ENCODE results near the gene OASL.

OASL gene

DNA sequence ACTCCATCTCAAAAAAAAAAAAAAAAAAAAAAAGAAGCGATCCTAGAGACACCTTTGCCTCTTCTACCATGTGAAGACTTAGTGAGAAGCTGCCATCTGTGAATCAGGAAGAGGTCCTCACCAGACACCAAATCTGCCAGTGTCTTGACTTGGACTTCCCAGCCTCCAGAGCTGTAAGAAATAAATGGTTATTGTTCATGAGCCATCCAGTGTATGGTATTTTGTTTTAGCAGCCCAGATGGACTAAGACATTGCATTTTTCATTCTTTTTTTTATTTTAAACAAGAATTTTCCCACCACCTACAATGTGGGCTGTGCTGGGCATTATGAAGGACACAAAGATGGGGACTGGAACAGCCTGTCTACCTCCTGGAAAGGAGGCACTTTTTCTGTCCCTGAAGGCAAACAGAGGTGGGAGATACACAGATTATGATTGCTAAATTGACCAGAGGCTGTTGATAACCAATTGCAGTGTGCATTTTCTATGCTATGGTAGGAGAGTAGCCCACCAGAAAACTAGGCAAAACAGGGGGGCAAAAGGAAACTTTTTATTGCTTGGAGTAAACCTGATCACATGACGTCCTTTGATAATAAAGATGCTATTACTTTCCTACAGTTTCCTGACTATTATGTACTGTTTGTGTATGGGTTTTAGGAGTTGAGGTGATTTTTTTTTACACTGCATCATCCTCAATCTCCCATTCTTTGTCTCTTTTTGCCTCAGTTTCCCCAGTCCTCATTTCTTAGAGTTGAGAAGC, 20.0 kb downstream of the OASL start:
- TF ChIP-seq FOXP2 (optimal IDR thresholded peaks at IDR 0.05; ENCODE audit: borderline replicate concordance, extremely low read depth, extremely low read length, insufficient read depth) (no peak), TAF1 (IDR thresholded peaks at IDR 0.05; ENCODE audit: borderline replicate concordance, insufficient read depth, low read length) (no peak), SIN3A (IDR thresholded peaks at IDR 0.05; ENCODE audit: borderline replicate concordance, insufficient read depth, low read length) (no peak), POLR2AphosphoS5 (IDR thresholded peaks at IDR 0.05; ENCODE audit: low read depth, low read length) (no peak)
- TF ChIP-seq, protein P1, sequence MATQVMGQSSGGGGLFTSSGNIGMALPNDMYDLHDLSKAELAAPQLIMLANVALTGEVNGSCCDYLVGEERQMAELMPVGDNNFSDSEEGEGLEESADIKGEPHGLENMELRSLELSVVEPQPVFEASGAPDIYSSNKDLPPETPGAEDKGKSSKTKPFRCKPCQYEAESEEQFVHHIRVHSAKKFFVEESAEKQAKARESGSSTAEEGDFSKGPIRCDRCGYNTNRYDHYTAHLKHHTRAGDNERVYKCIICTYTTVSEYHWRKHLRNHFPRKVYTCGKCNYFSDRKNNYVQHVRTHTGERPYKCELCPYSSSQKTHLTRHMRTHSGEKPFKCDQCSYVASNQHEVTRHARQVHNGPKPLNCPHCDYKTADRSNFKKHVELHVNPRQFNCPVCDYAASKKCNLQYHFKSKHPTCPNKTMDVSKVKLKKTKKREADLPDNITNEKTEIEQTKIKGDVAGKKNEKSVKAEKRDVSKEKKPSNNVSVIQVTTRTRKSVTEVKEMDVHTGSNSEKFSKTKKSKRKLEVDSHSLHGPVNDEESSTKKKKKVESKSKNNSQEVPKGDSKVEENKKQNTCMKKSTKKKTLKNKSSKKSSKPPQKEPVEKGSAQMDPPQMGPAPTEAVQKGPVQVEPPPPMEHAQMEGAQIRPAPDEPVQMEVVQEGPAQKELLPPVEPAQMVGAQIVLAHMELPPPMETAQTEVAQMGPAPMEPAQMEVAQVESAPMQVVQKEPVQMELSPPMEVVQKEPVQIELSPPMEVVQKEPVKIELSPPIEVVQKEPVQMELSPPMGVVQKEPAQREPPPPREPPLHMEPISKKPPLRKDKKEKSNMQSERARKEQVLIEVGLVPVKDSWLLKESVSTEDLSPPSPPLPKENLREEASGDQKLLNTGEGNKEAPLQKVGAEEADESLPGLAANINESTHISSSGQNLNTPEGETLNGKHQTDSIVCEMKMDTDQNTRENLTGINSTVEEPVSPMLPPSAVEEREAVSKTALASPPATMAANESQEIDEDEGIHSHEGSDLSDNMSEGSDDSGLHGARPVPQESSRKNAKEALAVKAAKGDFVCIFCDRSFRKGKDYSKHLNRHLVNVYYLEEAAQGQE (IDR thresholded peaks at IDR 0.05; ENCODE audit: insufficient read depth in 1 of 2, low read depth in 2 of 2, low read length in 2 of 2): no peak

DNA sequence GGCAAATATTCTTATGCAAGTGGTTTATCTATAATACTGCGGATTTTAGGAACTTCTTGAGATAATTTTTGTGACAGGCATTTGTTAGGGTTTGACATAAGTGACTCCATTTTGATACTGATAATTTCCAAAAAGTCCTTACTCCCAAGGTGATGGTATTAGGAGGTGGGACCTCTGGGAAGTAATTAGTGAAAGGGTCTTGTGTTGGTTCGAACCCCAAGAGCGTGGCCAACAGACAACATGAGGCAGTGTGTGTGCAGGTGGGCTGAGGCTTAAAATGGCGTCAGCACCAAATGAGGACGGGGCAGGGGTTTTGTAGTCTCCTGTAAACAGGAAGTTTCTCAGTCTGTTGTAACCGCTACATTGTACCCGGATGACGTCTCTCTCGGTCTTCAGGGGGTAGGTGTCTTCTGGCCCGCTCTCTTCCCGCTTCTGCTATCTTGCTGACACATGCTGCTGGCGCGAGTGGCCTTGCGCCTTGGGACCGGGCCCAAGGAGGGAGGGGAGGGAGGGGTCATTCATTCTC, 21.0 kb downstream of the OASL start:
- TF ChIP-seq FOXP2 (optimal IDR thresholded peaks at IDR 0.05; ENCODE audit: borderline replicate concordance, extremely low read depth, extremely low read length, insufficient read depth) (no peak), TAF1 (IDR thresholded peaks at IDR 0.05; ENCODE audit: borderline replicate concordance, insufficient read depth, low read length) (no peak), SIN3A (IDR thresholded peaks at IDR 0.05; ENCODE audit: borderline replicate concordance, insufficient read depth, low read length) (no peak), POLR2AphosphoS5 (IDR thresholded peaks at IDR 0.05; ENCODE audit: low read depth, low read length) (no peak)
- TF ChIP-seq, protein P1 (IDR thresholded peaks at IDR 0.05; ENCODE audit: insufficient read depth in 1 of 2, low read depth in 2 of 2, low read length in 2 of 2): no peak

DNA sequence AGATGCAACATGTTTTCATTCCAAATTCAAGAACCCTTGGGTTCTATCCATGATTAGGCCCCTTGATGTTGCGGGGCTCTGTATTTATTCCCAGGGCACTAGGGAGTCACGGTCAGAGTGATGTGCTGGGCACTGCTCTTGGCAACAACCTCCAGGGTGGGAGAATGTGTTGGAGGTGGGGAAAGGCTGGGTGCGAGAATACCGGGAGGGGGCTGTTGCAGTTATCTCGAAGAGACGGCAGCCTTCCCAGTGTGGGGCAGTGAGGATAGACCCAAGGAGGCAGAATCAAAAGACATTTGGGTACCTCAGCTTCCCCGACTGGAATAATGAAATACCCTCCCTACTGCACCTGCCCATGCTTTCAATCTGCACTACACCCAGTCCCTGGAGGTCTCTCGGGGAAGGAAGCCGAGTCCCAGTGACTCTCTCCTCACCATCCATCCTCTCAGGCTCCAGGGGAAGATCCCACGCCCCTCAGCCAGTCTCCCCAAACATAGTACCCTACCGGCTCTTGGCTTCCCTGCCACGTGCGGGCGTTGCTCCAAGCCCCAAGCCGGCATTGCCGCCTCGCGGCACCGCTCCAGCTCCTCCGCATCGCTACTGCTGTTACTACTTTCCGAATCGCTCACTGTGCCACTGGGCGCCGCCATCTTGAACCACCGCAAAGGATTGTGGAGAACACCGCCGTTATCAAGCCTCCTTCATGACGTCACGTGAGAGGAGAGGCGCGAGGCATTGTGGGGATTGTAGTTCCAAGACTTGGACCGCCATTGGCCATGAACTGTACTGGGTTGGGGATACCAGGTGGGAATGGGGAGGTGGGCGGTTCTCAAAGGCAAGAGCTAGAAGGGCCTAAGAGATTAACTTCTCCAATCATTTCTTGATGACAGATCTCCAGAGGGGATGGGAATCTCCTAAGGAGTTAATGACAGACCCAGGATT, 22.9 kb downstream of the OASL start, which contains the start of gene C12orf43:
Gene C12orf43, minus strand, starts transcription at position 663 of the 942 bp plus-strand sequence. Its CDS starts 13 bp downstream, at position 650.
- peak; percentile 90 for TF ChIP-seq POLR2AphosphoS5 (IDR thresholded peaks at IDR 0.05; ENCODE audit: low read depth, low read length)
- TF ChIP-seq FOXP2 (optimal IDR thresholded peaks at IDR 0.05; ENCODE audit: borderline replicate concordance, extremely low read depth, extremely low read length, insufficient read depth): no peak
- peak; percentile 91 for TF ChIP-seq TAF1 (IDR thresholded peaks at IDR 0.05; ENCODE audit: borderline replicate concordance, insufficient read depth, low read length)
- TF ChIP-seq, protein P1 (IDR thresholded peaks at IDR 0.05; ENCODE audit: insufficient read depth in 1 of 2, low read depth in 2 of 2, low read length in 2 of 2): 0 out of 4 replicates have a peak, but pooled peaks of 1 of the 2 experiments have one; percentile 39
- TF ChIP-seq SIN3A (IDR thresholded peaks at IDR 0.05; ENCODE audit: borderline replicate concordance, insufficient read depth, low read length): peak; percentile 72; the same call in 1 of the 2 replicates

DNA sequence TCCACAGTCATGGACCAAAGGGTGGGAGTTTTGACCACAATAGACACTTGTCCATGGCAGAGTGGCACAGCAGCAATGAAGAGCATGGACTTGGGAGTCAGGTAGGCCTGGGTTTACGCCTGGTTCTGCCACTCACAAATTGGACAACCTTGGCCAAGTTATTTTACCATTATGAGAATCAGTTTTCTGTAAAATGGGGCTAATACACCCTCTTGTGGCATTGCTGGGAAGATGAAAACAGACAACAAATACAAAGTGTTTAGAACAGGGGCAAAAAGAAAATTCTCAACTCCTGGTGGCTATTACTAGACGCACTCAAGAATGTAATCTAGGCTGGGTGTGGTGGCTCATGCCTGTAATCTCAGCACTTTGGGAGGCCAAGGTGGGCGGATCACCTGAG, 25.3 kb downstream of the OASL start:
- no peak for TF ChIP-seq SIN3A (IDR thresholded peaks at IDR 0.05; ENCODE audit: borderline replicate concordance, insufficient read depth, low read length)
- no peak for TF ChIP-seq TAF1 (IDR thresholded peaks at IDR 0.05; ENCODE audit: borderline replicate concordance, insufficient read depth, low read length)
- TF ChIP-seq FOXP2 (optimal IDR thresholded peaks at IDR 0.05; ENCODE audit: borderline replicate concordance, extremely low read depth, extremely low read length, insufficient read depth): no peak
- no peak for TF ChIP-seq POLR2AphosphoS5 (IDR thresholded peaks at IDR 0.05; ENCODE audit: low read depth, low read length)
- TF ChIP-seq, protein P1 (IDR thresholded peaks at IDR 0.05; ENCODE audit: insufficient read depth in 1 of 2, low read depth in 2 of 2, low read length in 2 of 2): no peak

Measured in PFSK-1 (cell line).